GM13976 (cell line): ENCODE data around the gene MAEA.

ENCODE experiments used
- DNase-seq: peaks from one replicate; pipeline ENCODE4 v3.0.0; 2012; ENCODE audit warnings: low spot score
- CTCF ChIP-seq: IDR thresholded peaks from 2 replicates; pipeline ENCODE4 v1.5.1; 2012; ENCODE audit warnings: borderline replicate concordance, mild to moderate bottlenecking; ENCODE audit not compliant: insufficient read depth; ENCODE audit errors: extremely low read depth, missing control alignments, control extremely low read depth
- in situ Hi-C: fragments of 300-500 bp; cut with MboI; formaldehyde crosslinking; loops from one replicate; pipeline ENCODE4 v1.12.0; 2022; ENCODE audit warnings: low sequenced_read_pairs, mixed read lengths, inconsistent platforms; ENCODE audit not compliant: unreplicated experiment

Gene MAEA

GRCh38 chr4:1354136-1354982 is 64.7 kb downstream of the MAEA start:
- no peak for DNase-seq
- no peak for TF ChIP-seq CTCF
- in situ Hi-C loops, result no loop called here

- in situ Hi-C loops, result no loop called here
- no peak for TF ChIP-seq CTCF
- DNase-seq, result no peak
Observed at GRCh38 chr4:1354983-1355275, 65.2 kb downstream of the MAEA start.

GRCh38 chr4:1355378-1355777 is 65.7 kb downstream of the MAEA start:
- in situ Hi-C loops, result no loop called here
- TF ChIP-seq CTCF, result no peak
- no peak for DNase-seq

GRCh38 chr4:1356181-1356998 is 66.7 kb downstream of the MAEA start:
- in situ Hi-C loops, result no loop called here
- DNase-seq, result peak; percentile 80
- TF ChIP-seq CTCF, result peak; percentile 66

GRCh38 chr4:1357356-1358248 is 67.9 kb downstream of the MAEA start:
- in situ Hi-C loops, result no loop called here
- DNase-seq, result no peak
- no peak for TF ChIP-seq CTCF
